Measurements from ENCODE around the gene MPHOSPH9. TPM values are rescaled to one million over a fixed set of nuclear protein-coding genes. Genes with fewer than 3 reads are reported as not detected.

MPHOSPH9 gene
- total RNA-seq, 2 donors from 2014 or later, result 68.4 to 85.3 TPM

GRCh38 chr12:123148223-123148622 lies 84.7 kb downstream of the MPHOSPH9 start:
- peaks cover 11% of the 10 kb centered on the region for H3K27me3 Mint-ChIP-seq (ENCODE audit: insufficient read depth)
- no peak for DNase-seq
- H3K4me1 Mint-ChIP-seq, result peaks cover 31% of the 10 kb centered on the region
- no peaks in the 10 kb centered on the region for H3K36me3 ChIP-seq (ENCODE audit: control insufficient read depth, insufficient read depth, low read length)
- H3K27me3 ChIP-seq (ENCODE audit: control insufficient read depth, insufficient read depth, low read length, poor library complexity, severe bottlenecking), result peaks cover 10% of the 10 kb centered on the region
- no peak for TF ChIP-seq CTCF (conservative IDR thresholded peaks at IDR 0.05)
- 82 to 83% methylated on average over 7 to 9 of the region's 9 CpGs for WGBS, 2 experiments (ENCODE audit: insufficient coverage in 1 of 2, insufficient read length in 1 of 2)
- no peaks in the 10 kb centered on the region for H3K4me1 ChIP-seq (ENCODE audit: control insufficient read depth, insufficient read depth, low read length)
- H3K27ac Mint-ChIP-seq, result no peak overlapping the region
- H3K9me3 ChIP-seq (ENCODE audit: control insufficient read depth, low read length), result no peaks in the 10 kb centered on the region
- H3K9me3 Mint-ChIP-seq, result no peaks in the 10 kb centered on the region
- H3K4me3 ChIP-seq (ENCODE audit: low read length), result no peak overlapping the region
- no peak overlapping the region for H3K27ac ChIP-seq (ENCODE audit: low read depth, low read length)
- H3K9ac ChIP-seq (ENCODE audit: extremely low read depth, low read length, poor library complexity, severe bottlenecking), result no peak overlapping the region
- H3K36me3 Mint-ChIP-seq (ENCODE audit: low read depth), result peaks cover 4% of the 10 kb centered on the region
- no peak overlapping the region for H3K4me3 Mint-ChIP-seq

GRCh38 chr12:123145211-123145610 lies 87.7 kb downstream of the MPHOSPH9 start:
- Histone ChIP-seq H3K9ac (ENCODE audit: extremely low read depth, low read length, poor library complexity, severe bottlenecking) (no peak overlapping the region), H3K27me3 (ENCODE audit: control insufficient read depth, insufficient read depth, low read length, poor library complexity, severe bottlenecking) (peaks cover 10% of the 10 kb centered on the region), H3K36me3 (ENCODE audit: control insufficient read depth, insufficient read depth, low read length) (no peaks in the 10 kb centered on the region), H3K27ac (ENCODE audit: low read depth, low read length) (no peak overlapping the region), H3K4me3 (ENCODE audit: low read length) (no peak overlapping the region), H3K9me3 (ENCODE audit: control insufficient read depth, low read length) (no peaks in the 10 kb centered on the region), H3K4me1 (ENCODE audit: control insufficient read depth, insufficient read depth, low read length) (peaks cover 3% of the 10 kb centered on the region)
- Mint-ChIP-seq H3K4me3 (no peak overlapping the region), H3K27ac (no peak overlapping the region), H3K4me1 (peaks cover 47% of the 10 kb centered on the region), H3K36me3 (ENCODE audit: low read depth) (peaks cover 4% of the 10 kb centered on the region), H3K27me3 (ENCODE audit: insufficient read depth) (peaks cover 11% of the 10 kb centered on the region), H3K9me3 (no peaks in the 10 kb centered on the region)
- WGBS, 2 experiments (ENCODE audit: insufficient coverage in 1 of 2, insufficient read length in 1 of 2), result 90% methylated on average over 2 of the region's 2 CpGs; no CpG with 5 or more reads in 1 of the 2 experiments
- no peak for DNase-seq
- no peak for TF ChIP-seq CTCF (conservative IDR thresholded peaks at IDR 0.05)

- DNase-seq, result no peak
- Mint-ChIP-seq H3K4me1 (peaks cover 45% of the 10 kb centered on the region), H3K27me3 (ENCODE audit: insufficient read depth) (no peaks in the 10 kb centered on the region), H3K36me3 (ENCODE audit: low read depth) (peaks cover 4% of the 10 kb centered on the region), H3K9me3 (no peaks in the 10 kb centered on the region), H3K27ac (no peak overlapping the region), H3K4me3 (no peak overlapping the region)
- Histone ChIP-seq H3K4me1 (ENCODE audit: control insufficient read depth, insufficient read depth, low read length) (peaks cover 9% of the 10 kb centered on the region), H3K27me3 (ENCODE audit: control insufficient read depth, insufficient read depth, low read length, poor library complexity, severe bottlenecking) (no peaks in the 10 kb centered on the region), H3K9ac (ENCODE audit: extremely low read depth, low read length, poor library complexity, severe bottlenecking) (no peak overlapping the region), H3K36me3 (ENCODE audit: control insufficient read depth, insufficient read depth, low read length) (no peaks in the 10 kb centered on the region), H3K4me3 (ENCODE audit: low read length) (no peak overlapping the region), H3K9me3 (ENCODE audit: control insufficient read depth, low read length) (no peaks in the 10 kb centered on the region), H3K27ac (ENCODE audit: low read depth, low read length) (no peak overlapping the region)
- 88 to 100% methylated on average over 1 to 4 of the region's 4 CpGs for WGBS, 2 experiments (ENCODE audit: insufficient coverage in 1 of 2, insufficient read length in 1 of 2)
- TF ChIP-seq CTCF (conservative IDR thresholded peaks at IDR 0.05), result no peak
Observed at GRCh38 chr12:123143736-123144461, 89.0 kb downstream of the MPHOSPH9 start.

All from endodermal cell (in vitro differentiated cells).